ENCODE results near the gene TMUB2.
A peak's percentile ranks its signal among the peaks of the same experiment; 100 is the strongest.

Gene TMUB2

GRCh38 chr17:44187131-44187899 lies 543 bp downstream of the TMUB2 start:
- TF ChIP-seq POLR2AphosphoS5 (IDR thresholded peaks at IDR 0.05; ENCODE audit: borderline replicate concordance, low read depth, low read length) (peak; percentile 42; the same call in 1 of the 2 replicates), EZH2 (IDR thresholded peaks at IDR 0.05) (no peak), FOXP2 (optimal IDR thresholded peaks at IDR 0.05; ENCODE audit: control extremely low read depth, extremely low read length, insufficient read depth) (no peak)
- peak overlapping the region; percentile 96 for H3K9ac ChIP-seq (ENCODE audit: insufficient read length)
- H3K36me3 ChIP-seq (ENCODE audit: insufficient read depth, low read length), result peaks cover 9% of the 10 kb centered on the region; the same call in 1 of the 2 replicates
- no peak for DNase-seq (ENCODE audit: low read depth, low spot score)
- peak overlapping the region; percentile 93 for H3K27ac ChIP-seq
- H3K4me3 ChIP-seq, result peak overlapping the region; percentile 99
- no peaks in the 10 kb centered on the region for H3K9me3 ChIP-seq (ENCODE audit: low read depth, low read length)

- no peaks in the 10 kb centered on the region for H3K9me3 ChIP-seq (ENCODE audit: low read depth, low read length)
- H3K36me3 ChIP-seq (ENCODE audit: insufficient read depth, low read length), result peaks cover 8% of the 10 kb centered on the region
- no peak overlapping the region for H3K27ac ChIP-seq
- TF ChIP-seq FOXP2 (optimal IDR thresholded peaks at IDR 0.05; ENCODE audit: control extremely low read depth, extremely low read length, insufficient read depth), result no peak
- TF ChIP-seq EZH2 (IDR thresholded peaks at IDR 0.05), result no peak
- TF ChIP-seq POLR2AphosphoS5 (IDR thresholded peaks at IDR 0.05; ENCODE audit: borderline replicate concordance, low read depth, low read length), result no peak
- DNase-seq (ENCODE audit: low read depth, low spot score), result no peak
- H3K4me3 ChIP-seq, result no peak overlapping the region
- peak overlapping the region; percentile 96 for H3K9ac ChIP-seq (ENCODE audit: insufficient read length)
These were observed 2.0 kb downstream of the TMUB2 start for GRCh38 chr17:44188576-44189403.

GRCh38 chr17:44190481-44190880 lies 3.7 kb downstream of the TMUB2 start:
- Histone ChIP-seq H3K9me3 (ENCODE audit: low read depth, low read length) (no peaks in the 10 kb centered on the region), H3K36me3 (ENCODE audit: insufficient read depth, low read length) (peaks cover 25% of the 10 kb centered on the region), H3K4me3 (no peak overlapping the region), H3K9ac (ENCODE audit: insufficient read length) (no peak overlapping the region), H3K27ac (peak overlapping the region; percentile 46; the same call in 1 of the 2 replicates)
- no peak for DNase-seq (ENCODE audit: low read depth, low spot score)
- TF ChIP-seq FOXP2 (optimal IDR thresholded peaks at IDR 0.05; ENCODE audit: control extremely low read depth, extremely low read length, insufficient read depth) (no peak), POLR2AphosphoS5 (IDR thresholded peaks at IDR 0.05; ENCODE audit: borderline replicate concordance, low read depth, low read length) (no peak), EZH2 (IDR thresholded peaks at IDR 0.05) (no peak)

- DNase-seq (ENCODE audit: low read depth, low spot score), result no peak
- Histone ChIP-seq H3K9ac (ENCODE audit: insufficient read length) (no peak overlapping the region), H3K4me3 (no peak overlapping the region), H3K9me3 (ENCODE audit: low read depth, low read length) (no peaks in the 10 kb centered on the region), H3K27ac (peak overlapping the region; percentile 25; the same call in 1 of the 2 replicates), H3K36me3 (ENCODE audit: insufficient read depth, low read length) (peaks cover 29% of the 10 kb centered on the region)
- TF ChIP-seq FOXP2 (optimal IDR thresholded peaks at IDR 0.05; ENCODE audit: control extremely low read depth, extremely low read length, insufficient read depth) (no peak), POLR2AphosphoS5 (IDR thresholded peaks at IDR 0.05; ENCODE audit: borderline replicate concordance, low read depth, low read length) (no peak; the same call in 1 of the 2 replicates), EZH2 (IDR thresholded peaks at IDR 0.05) (no peak)
These were observed 4.6 kb downstream of the TMUB2 start for GRCh38 chr17:44191369-44191768.

- Histone ChIP-seq H3K9me3 (ENCODE audit: low read depth, low read length) (no peaks in the 10 kb centered on the region), H3K27ac (peak overlapping the region; percentile 36), H3K4me3 (no peak overlapping the region), H3K9ac (ENCODE audit: insufficient read length) (no peak overlapping the region), H3K36me3 (ENCODE audit: insufficient read depth, low read length) (peaks cover 33% of the 10 kb centered on the region)
- TF ChIP-seq FOXP2 (optimal IDR thresholded peaks at IDR 0.05; ENCODE audit: control extremely low read depth, extremely low read length, insufficient read depth) (no peak), POLR2AphosphoS5 (IDR thresholded peaks at IDR 0.05; ENCODE audit: borderline replicate concordance, low read depth, low read length) (no peak; the same call in 1 of the 2 replicates), EZH2 (IDR thresholded peaks at IDR 0.05) (no peak)
- DNase-seq (ENCODE audit: low read depth, low spot score), result no peak
These were observed 5.2 kb downstream of the TMUB2 start for GRCh38 chr17:44191941-44192496.

- TF ChIP-seq EZH2 (IDR thresholded peaks at IDR 0.05) (no peak), POLR2AphosphoS5 (IDR thresholded peaks at IDR 0.05; ENCODE audit: borderline replicate concordance, low read depth, low read length) (no peak)
- Histone ChIP-seq H3K9me3 (ENCODE audit: low read depth, low read length) (no peaks in the 10 kb centered on the region), H3K36me3 (ENCODE audit: insufficient read depth, low read length) (peaks cover 40% of the 10 kb centered on the region), H3K27ac (peak overlapping the region; percentile 36; the same call in 1 of the 2 replicates), H3K9ac (ENCODE audit: insufficient read length) (no peak overlapping the region), H3K4me3 (no peak overlapping the region)
- no peak for DNase-seq (ENCODE audit: low read depth, low spot score)
These were observed 6.0 kb downstream of the TMUB2 start for GRCh38 chr17:44192750-44193149.

GRCh38 chr17:44193326-44194084 lies 6.7 kb downstream of the TMUB2 start:
- H3K36me3 ChIP-seq (ENCODE audit: insufficient read depth, low read length), result peaks cover 41% of the 10 kb centered on the region
- no peaks in the 10 kb centered on the region for H3K9me3 ChIP-seq (ENCODE audit: low read depth, low read length)
- H3K9ac ChIP-seq (ENCODE audit: insufficient read length), result no peak overlapping the region
- no peak overlapping the region for H3K27ac ChIP-seq
- no peak for DNase-seq (ENCODE audit: low read depth, low spot score)
- no peak for TF ChIP-seq EZH2 (IDR thresholded peaks at IDR 0.05)
- no peak for TF ChIP-seq POLR2AphosphoS5 (IDR thresholded peaks at IDR 0.05; ENCODE audit: borderline replicate concordance, low read depth, low read length)
- no peak for TF ChIP-seq FOXP2 (optimal IDR thresholded peaks at IDR 0.05; ENCODE audit: control extremely low read depth, extremely low read length, insufficient read depth)
- H3K4me3 ChIP-seq, result no peak overlapping the region

All from SK-N-MC (cell line).